ENCODE data around the gene CTNS. TPM values are rescaled to one million over a fixed set of nuclear protein-coding genes. Genes with fewer than 3 reads are reported as not detected.

Gene CTNS
- total and polyA plus RNA-seq, 2 of the 13 experiments (the other 11 are each of a cell fraction or from before 2014, with no cell fraction given), result 9.5 to 13.7 TPM

DNA sequence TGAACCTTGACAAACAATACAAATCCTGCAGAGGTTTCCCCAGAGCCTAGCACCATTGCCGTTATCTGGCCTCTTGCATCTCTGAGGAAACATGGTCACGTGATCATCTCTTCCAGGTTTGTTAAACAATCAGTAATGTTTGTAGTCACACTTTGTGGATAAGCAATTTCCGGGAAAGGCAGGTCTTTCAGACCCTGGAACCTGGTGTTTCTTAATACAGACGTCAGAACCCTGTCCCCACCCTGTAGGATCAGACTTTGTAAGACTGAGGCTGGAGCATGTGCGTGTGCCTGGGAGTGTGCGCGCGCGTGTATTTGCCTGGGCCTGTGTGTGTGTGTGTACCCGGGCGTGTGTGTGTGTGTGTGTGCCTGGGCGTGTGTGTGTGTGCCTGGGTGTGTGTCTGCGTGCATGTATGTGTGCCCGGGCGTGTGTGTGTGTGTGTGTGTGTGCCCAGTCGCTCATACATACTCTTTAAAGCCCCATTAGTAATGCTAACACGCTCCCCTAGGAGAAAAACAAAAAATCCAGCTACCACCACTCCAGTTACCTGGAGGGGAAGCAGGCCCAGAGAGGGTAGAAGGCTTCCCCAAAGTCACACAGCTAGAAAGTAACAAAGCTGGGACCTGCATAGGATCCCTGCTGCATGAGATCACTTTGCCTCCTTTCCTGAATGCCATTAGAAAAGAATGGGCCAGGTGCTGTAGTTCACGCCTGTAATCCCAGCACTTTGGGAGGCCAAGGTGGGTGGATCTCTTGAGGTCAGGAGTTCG is 5.3 kb downstream of the CTNS start (continued):
- TF ChIP-seq, protein P1, sequence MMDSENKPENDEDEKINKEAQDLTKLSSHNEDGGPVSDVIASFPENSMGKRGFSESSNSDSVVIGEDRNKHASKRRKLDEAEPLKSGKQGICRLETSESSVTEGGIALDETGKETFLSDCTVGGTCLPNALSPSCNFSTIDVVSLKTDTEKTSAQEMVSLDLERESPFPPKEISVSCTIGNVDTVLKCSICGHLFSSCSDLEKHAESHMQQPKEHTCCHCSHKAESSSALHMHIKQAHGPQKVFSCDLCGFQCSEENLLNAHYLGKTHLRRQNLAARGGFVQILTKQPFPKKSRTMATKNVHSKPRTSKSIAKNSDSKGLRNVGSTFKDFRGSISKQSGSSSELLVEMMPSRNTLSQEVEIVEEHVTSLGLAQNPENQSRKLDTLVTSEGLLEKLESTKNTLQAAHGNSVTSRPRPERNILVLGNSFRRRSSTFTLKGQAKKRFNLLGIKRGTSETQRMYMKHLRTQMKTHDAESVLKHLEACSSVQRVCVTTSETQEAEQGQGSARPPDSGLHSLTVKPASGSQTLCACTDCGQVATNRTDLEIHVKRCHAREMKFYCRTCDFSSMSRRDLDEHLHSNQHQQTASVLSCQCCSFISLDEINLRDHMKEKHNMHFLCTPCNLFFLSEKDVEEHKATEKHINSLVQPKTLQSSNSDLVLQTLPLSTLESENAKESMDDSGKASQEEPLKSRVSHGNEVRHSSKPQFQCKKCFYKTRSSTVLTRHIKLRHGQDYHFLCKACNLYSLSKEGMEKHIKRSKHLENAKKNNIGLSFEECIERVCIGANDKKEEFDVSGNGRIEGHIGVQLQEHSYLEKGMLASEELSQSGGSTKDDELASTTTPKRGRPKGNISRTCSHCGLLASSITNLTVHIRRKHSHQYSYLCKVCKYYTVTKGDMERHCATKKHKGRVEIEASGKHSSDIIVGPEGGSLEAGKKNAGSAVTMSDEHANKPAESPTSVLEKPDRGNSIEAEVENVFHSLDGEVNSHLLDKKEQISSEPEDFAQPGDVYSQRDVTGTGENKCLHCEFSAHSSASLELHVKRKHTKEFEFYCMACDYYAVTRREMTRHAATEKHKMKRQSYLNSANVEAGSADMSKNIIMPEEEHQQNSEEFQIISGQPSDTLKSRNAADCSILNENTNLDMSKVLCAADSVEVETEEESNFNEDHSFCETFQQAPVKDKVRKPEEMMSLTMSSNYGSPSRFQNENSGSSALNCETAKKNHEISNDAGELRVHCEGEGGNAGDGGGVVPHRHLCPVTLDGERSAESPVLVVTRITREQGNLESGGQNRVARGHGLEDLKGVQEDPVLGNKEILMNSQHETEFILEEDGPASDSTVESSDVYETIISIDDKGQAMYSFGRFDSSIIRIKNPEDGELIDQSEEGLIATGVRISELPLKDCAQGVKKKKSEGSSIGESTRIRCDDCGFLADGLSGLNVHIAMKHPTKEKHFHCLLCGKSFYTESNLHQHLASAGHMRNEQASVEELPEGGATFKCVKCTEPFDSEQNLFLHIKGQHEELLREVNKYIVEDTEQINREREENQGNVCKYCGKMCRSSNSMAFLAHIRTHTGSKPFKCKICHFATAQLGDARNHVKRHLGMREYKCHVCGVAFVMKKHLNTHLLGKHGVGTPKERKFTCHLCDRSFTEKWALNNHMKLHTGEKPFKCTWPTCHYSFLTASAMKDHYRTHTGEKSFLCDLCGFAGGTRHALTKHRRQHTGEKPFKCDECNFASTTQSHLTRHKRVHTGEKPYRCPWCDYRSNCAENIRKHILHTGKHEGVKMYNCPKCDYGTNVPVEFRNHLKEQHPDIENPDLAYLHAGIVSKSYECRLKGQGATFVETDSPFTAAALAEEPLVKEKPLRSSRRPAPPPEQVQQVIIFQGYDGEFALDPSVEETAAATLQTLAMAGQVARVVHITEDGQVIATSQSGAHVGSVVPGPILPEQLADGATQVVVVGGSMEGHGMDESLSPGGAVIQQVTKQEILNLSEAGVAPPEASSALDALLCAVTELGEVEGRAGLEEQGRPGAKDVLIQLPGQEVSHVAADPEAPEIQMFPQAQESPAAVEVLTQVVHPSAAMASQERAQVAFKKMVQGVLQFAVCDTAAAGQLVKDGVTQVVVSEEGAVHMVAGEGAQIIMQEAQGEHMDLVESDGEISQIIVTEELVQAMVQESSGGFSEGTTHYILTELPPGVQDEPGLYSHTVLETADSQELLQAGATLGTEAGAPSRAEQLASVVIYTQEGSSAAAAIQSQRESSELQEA (CRISPR knock-in tag; IDR thresholded peaks at IDR 0.05; ENCODE audit: not compliant biosample characterization), result no peak
- TF ChIP-seq KDM1A (CRISPR knock-in tag; IDR thresholded peaks at IDR 0.05) (peak; percentile 16; the same call in 1 of the 2 replicates), CREM (IDR thresholded peaks at IDR 0.05) (peak; percentile 70), CREM (CRISPR knock-in tag; IDR thresholded peaks at IDR 0.05) (no peak), SRSF4 (IDR thresholded peaks at IDR 0.05; ENCODE audit: low read depth, low read length, poor library complexity, severe bottlenecking) (no peak), GFI1 (CRISPR knock-in tag; IDR thresholded peaks at IDR 0.05; ENCODE audit: borderline replicate concordance) (peak; percentile 31; the same call in 1 of the 2 replicates), CHCHD3 (CRISPR knock-in tag; IDR thresholded peaks at IDR 0.05) (no peak), ZNF205 (CRISPR knock-in tag; IDR thresholded peaks at IDR 0.05) (0 out of 2 replicates have a peak, but pooled peaks have one; percentile 19), NR2F6 (IDR thresholded peaks at IDR 0.05) (0 out of 2 replicates have a peak, but pooled peaks have one; percentile 34), NR2F6 (CRISPR knock-in tag; IDR thresholded peaks at IDR 0.05) (peak; percentile 33; the same call in 1 of the 2 replicates), MEIS2 (CRISPR knock-in tag; IDR thresholded peaks at IDR 0.05) (no peak)
- TF ChIP-seq, protein P2, sequence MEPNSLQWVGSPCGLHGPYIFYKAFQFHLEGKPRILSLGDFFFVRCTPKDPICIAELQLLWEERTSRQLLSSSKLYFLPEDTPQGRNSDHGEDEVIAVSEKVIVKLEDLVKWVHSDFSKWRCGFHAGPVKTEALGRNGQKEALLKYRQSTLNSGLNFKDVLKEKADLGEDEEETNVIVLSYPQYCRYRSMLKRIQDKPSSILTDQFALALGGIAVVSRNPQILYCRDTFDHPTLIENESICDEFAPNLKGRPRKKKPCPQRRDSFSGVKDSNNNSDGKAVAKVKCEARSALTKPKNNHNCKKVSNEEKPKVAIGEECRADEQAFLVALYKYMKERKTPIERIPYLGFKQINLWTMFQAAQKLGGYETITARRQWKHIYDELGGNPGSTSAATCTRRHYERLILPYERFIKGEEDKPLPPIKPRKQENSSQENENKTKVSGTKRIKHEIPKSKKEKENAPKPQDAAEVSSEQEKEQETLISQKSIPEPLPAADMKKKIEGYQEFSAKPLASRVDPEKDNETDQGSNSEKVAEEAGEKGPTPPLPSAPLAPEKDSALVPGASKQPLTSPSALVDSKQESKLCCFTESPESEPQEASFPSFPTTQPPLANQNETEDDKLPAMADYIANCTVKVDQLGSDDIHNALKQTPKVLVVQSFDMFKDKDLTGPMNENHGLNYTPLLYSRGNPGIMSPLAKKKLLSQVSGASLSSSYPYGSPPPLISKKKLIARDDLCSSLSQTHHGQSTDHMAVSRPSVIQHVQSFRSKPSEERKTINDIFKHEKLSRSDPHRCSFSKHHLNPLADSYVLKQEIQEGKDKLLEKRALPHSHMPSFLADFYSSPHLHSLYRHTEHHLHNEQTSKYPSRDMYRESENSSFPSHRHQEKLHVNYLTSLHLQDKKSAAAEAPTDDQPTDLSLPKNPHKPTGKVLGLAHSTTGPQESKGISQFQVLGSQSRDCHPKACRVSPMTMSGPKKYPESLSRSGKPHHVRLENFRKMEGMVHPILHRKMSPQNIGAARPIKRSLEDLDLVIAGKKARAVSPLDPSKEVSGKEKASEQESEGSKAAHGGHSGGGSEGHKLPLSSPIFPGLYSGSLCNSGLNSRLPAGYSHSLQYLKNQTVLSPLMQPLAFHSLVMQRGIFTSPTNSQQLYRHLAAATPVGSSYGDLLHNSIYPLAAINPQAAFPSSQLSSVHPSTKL (CRISPR knock-in tag; IDR thresholded peaks at IDR 0.05), result peak; percentile 77
- TF ChIP-seq, protein P3, sequence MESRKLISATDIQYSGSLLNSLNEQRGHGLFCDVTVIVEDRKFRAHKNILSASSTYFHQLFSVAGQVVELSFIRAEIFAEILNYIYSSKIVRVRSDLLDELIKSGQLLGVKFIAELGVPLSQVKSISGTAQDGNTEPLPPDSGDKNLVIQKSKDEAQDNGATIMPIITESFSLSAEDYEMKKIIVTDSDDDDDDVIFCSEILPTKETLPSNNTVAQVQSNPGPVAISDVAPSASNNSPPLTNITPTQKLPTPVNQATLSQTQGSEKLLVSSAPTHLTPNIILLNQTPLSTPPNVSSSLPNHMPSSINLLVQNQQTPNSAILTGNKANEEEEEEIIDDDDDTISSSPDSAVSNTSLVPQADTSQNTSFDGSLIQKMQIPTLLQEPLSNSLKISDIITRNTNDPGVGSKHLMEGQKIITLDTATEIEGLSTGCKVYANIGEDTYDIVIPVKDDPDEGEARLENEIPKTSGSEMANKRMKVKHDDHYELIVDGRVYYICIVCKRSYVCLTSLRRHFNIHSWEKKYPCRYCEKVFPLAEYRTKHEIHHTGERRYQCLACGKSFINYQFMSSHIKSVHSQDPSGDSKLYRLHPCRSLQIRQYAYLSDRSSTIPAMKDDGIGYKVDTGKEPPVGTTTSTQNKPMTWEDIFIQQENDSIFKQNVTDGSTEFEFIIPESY (CRISPR knock-in tag; IDR thresholded peaks at IDR 0.05), result peak; percentile 57
- TF ChIP-seq, protein P4, sequence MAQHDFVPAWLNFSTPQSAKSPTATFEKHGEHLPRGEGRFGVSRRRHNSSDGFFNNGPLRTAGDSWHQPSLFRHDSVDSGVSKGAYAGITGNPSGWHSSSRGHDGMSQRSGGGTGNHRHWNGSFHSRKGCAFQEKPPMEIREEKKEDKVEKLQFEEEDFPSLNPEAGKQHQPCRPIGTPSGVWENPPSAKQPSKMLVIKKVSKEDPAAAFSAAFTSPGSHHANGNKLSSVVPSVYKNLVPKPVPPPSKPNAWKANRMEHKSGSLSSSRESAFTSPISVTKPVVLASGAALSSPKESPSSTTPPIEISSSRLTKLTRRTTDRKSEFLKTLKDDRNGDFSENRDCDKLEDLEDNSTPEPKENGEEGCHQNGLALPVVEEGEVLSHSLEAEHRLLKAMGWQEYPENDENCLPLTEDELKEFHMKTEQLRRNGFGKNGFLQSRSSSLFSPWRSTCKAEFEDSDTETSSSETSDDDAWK (CRISPR knock-in tag; IDR thresholded peaks at IDR 0.05), result no peak

Measured in HepG2 (cell line).